Measurements from ENCODE around the gene SLC25A33.
A peak's percentile ranks its signal among the peaks of the same experiment; 100 is the strongest.

The SLC25A33 gene

DNA sequence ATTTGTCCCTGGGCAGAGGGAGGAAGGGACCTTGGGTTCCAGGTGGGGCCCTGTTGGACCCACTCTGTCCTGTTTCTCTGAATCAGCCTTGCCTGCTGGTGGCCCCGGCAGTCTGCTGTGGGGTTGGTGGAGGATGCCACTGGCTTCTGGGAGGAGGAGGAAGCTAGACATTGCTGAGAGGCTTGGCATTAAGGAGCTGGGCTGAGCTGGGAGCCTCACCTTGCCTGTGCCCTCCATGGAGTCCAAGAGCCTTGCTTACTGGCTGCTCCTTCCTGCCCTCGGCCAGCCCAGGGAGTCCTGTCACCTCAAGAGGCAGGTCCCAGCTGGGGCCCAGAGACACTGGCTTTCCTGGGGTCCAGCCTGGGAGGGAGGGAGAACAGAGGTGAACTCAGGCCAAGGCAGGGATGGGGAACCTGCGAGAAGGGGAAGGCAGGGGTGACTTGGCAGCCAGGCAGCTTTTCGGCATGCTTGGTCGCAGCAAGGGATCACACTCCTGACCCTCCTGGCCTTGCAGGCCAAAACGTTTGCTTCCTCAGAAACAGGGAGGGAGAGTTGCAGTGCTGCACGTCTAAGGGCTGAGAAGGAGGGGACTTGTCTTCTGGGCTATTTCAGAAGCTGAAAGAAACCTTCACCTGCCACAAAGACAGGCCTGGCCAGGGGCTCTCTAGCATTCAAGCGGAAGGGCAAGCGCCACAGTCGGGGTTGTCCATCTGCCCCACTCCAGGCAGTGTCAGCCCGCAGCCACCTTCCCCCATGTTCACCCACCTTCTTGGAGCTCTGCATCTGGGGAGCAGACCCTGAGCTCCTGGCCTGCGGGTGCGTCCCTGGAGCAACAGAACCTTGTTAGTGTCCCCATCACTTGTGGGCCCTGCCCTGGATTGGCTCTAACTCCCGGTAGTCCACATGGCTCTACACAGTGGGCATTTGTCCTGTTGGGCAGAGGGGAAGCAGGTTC is 58.4 kb downstream of the SLC25A33 start:
- no peak overlapping the region for H3K4ac ChIP-seq (ENCODE audit: low read depth in 1 of 2, low read length in 2 of 2)
- H4K91ac ChIP-seq (ENCODE audit: low read length) = no peak overlapping the region
- no peak overlapping the region for H2AFZ ChIP-seq (ENCODE audit: low read depth, low read length)
- H3K18ac ChIP-seq (ENCODE audit: low read depth in 1 of 2, low read length in 2 of 2) = no peak overlapping the region
- H3K9ac ChIP-seq (ENCODE audit: low read length) = no peak overlapping the region
- H3K27ac ChIP-seq (ENCODE audit: low read length, poor library complexity, severe bottlenecking) = no peak overlapping the region
- H4K8ac ChIP-seq (ENCODE audit: low read length) = no peak overlapping the region
- H3K27me3 ChIP-seq (ENCODE audit: control insufficient read depth in 1 of 2, insufficient read depth in 1 of 2, low read length in 2 of 2) = no peaks in the 10 kb centered on the region
- H3K4me2 ChIP-seq (ENCODE audit: low read length, poor library complexity, severe bottlenecking) = no peak overlapping the region
- no peak overlapping the region for H3K14ac ChIP-seq (ENCODE audit: low read length in 2 of 2)
- H3K79me1 ChIP-seq (replicated peaks; ENCODE audit: low read length, poor library complexity, severe bottlenecking) = peaks cover 36% of the 10 kb centered on the region
- H2BK12ac ChIP-seq (ENCODE audit: low read length in 2 of 2) = no peak overlapping the region
- 92% methylated on average over 14 of the region's 14 CpGs for WGBS
- H3K23ac ChIP-seq (ENCODE audit: low read length in 2 of 2) = no peak overlapping the region
- H2BK15ac ChIP-seq (ENCODE audit: low read depth, poor library complexity, severe bottlenecking) = no peak overlapping the region
- no peak overlapping the region for H3K4me3 ChIP-seq (ENCODE audit: insufficient read depth in 1 of 2, low read depth in 1 of 2, low read length in 2 of 2)
- H3K4me1 ChIP-seq (ENCODE audit: control insufficient read depth, insufficient read depth, low read depth, low read length) = peaks cover 18% of the 10 kb centered on the region
- H3K9me3 ChIP-seq (ENCODE audit: control insufficient read depth, low read length) = no peaks in the 10 kb centered on the region
- no peak overlapping the region for H2BK5ac ChIP-seq (ENCODE audit: low read depth, low read length, poor library complexity, severe bottlenecking)
- peaks cover 46 to 57% of the 10 kb centered on the region in 2 experiments for H3K36me3 ChIP-seq (ENCODE audit: control insufficient read depth in 1 of 2, insufficient read depth in 2 of 2, low read depth in 1 of 2, low read length in 2 of 2)
- DNase-seq = no peak
- H2AK5ac ChIP-seq (ENCODE audit: low read length, severe bottlenecking) = no peak overlapping the region
- no peak overlapping the region for H2BK120ac ChIP-seq (ENCODE audit: low read depth, low read length)

DNA sequence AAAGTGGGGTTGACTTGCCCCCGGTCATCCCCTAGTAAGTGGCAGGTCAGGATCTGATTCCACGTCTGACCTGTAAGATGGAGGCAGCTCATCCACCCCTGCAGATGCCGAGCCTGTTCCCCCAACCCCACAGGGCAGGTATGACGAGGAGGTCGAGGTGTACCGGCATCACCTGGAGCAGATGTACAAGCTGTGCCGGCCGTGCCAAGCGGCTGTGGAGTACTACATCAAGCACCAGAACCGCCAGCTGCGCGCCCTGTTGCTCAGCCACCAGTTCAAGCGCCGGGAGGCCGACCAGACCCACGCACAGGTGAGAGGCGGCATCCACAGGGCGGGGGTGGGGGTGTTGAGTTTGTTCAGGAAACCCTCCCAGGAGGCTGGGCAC is 59.0 kb downstream of the SLC25A33 start:
- H3K9ac ChIP-seq (ENCODE audit: low read length) = no peak overlapping the region
- H3K4me1 ChIP-seq (ENCODE audit: control insufficient read depth, insufficient read depth, low read depth, low read length) = peaks cover 12% of the 10 kb centered on the region
- H2BK12ac ChIP-seq (ENCODE audit: low read length in 2 of 2) = no peak overlapping the region
- WGBS = 92% methylated on average over 18 of the region's 18 CpGs
- no peaks in the 10 kb centered on the region for H3K9me3 ChIP-seq (ENCODE audit: control insufficient read depth, low read length)
- no peak overlapping the region for H2AFZ ChIP-seq (ENCODE audit: low read depth, low read length)
- no peak overlapping the region for H2BK15ac ChIP-seq (ENCODE audit: low read depth, poor library complexity, severe bottlenecking)
- H2BK5ac ChIP-seq (ENCODE audit: low read depth, low read length, poor library complexity, severe bottlenecking) = no peak overlapping the region
- H3K27me3 ChIP-seq (ENCODE audit: control insufficient read depth in 1 of 2, insufficient read depth in 1 of 2, low read length in 2 of 2) = no peaks in the 10 kb centered on the region
- no peak overlapping the region for H3K4ac ChIP-seq (ENCODE audit: low read depth in 1 of 2, low read length in 2 of 2)
- DNase-seq = no peak
- no peak overlapping the region for H3K18ac ChIP-seq (ENCODE audit: low read depth in 1 of 2, low read length in 2 of 2)
- H3K27ac ChIP-seq (ENCODE audit: low read length, poor library complexity, severe bottlenecking) = no peak overlapping the region
- H3K4me3 ChIP-seq (ENCODE audit: insufficient read depth in 1 of 2, low read depth in 1 of 2, low read length in 2 of 2) = no peak overlapping the region
- peaks cover 34% of the 10 kb centered on the region for H3K79me1 ChIP-seq (replicated peaks; ENCODE audit: low read length, poor library complexity, severe bottlenecking)
- no peak overlapping the region for H3K4me2 ChIP-seq (ENCODE audit: low read length, poor library complexity, severe bottlenecking)
- no peak overlapping the region for H3K14ac ChIP-seq (ENCODE audit: low read length in 2 of 2)
- H4K8ac ChIP-seq (ENCODE audit: low read length) = no peak overlapping the region
- H3K36me3 ChIP-seq (ENCODE audit: control insufficient read depth in 1 of 2, insufficient read depth in 2 of 2, low read depth in 1 of 2, low read length in 2 of 2) = peaks cover 51 to 64% of the 10 kb centered on the region in 2 experiments
- H3K23ac ChIP-seq (ENCODE audit: low read length in 2 of 2) = no peak overlapping the region
- H2AK5ac ChIP-seq (ENCODE audit: low read length, severe bottlenecking) = no peak overlapping the region
- H4K91ac ChIP-seq (ENCODE audit: low read length) = no peak overlapping the region
- no peak overlapping the region for H2BK120ac ChIP-seq (ENCODE audit: low read depth, low read length)

DNA sequence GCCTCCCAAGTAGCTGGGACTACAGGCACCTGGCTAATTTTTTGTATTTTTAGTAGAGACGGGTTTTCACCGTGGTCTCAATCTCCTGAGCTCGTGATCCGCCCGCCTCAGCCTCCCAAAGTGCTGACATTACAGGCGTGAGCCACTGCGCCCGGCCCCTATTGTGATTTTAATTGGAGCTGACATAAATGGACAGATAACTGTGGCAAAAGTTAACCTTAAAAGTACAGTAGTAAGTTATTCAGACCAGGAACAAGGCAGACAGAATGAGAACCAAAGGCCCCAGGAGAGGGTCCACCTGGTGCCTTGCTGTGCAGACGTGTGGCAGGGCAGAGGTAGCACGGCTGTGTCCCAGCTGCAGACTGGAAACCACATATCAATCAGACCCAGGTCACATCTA is 60.5 kb downstream of the SLC25A33 start:
- no peak overlapping the region for H3K27ac ChIP-seq (ENCODE audit: low read length, poor library complexity, severe bottlenecking)
- no peak overlapping the region for H4K8ac ChIP-seq (ENCODE audit: low read length)
- H3K4me1 ChIP-seq (ENCODE audit: control insufficient read depth, insufficient read depth, low read depth, low read length) = peaks cover 2% of the 10 kb centered on the region
- DNase-seq = no peak
- H3K27me3 ChIP-seq (ENCODE audit: control insufficient read depth in 1 of 2, insufficient read depth in 1 of 2, low read length in 2 of 2) = no peaks in the 10 kb centered on the region
- no peak overlapping the region for H2BK12ac ChIP-seq (ENCODE audit: low read length in 2 of 2)
- H2AFZ ChIP-seq (ENCODE audit: low read depth, low read length) = no peak overlapping the region
- no peak overlapping the region for H2BK5ac ChIP-seq (ENCODE audit: low read depth, low read length, poor library complexity, severe bottlenecking)
- H2BK120ac ChIP-seq (ENCODE audit: low read depth, low read length) = no peak overlapping the region
- 96% methylated on average over 10 of the region's 10 CpGs for WGBS
- no peak overlapping the region for H2BK15ac ChIP-seq (ENCODE audit: low read depth, poor library complexity, severe bottlenecking)
- no peak overlapping the region for H3K4me3 ChIP-seq (ENCODE audit: insufficient read depth in 1 of 2, low read depth in 1 of 2, low read length in 2 of 2)
- no peak overlapping the region for H3K23ac ChIP-seq (ENCODE audit: low read length in 2 of 2)
- no peak overlapping the region for H3K14ac ChIP-seq (ENCODE audit: low read length in 2 of 2)
- H3K36me3 ChIP-seq (ENCODE audit: control insufficient read depth in 1 of 2, insufficient read depth in 2 of 2, low read depth in 1 of 2, low read length in 2 of 2) = peaks cover 56 to 77% of the 10 kb centered on the region in 2 experiments
- H3K4ac ChIP-seq (ENCODE audit: low read depth in 1 of 2, low read length in 2 of 2) = no peak overlapping the region
- no peak overlapping the region for H2AK5ac ChIP-seq (ENCODE audit: low read length, severe bottlenecking)
- no peak overlapping the region for H3K18ac ChIP-seq (ENCODE audit: low read depth in 1 of 2, low read length in 2 of 2)
- no peak overlapping the region for H3K9ac ChIP-seq (ENCODE audit: low read length)
- H4K91ac ChIP-seq (ENCODE audit: low read length) = no peak overlapping the region
- H3K4me2 ChIP-seq (ENCODE audit: low read length, poor library complexity, severe bottlenecking) = no peak overlapping the region
- peaks cover 23% of the 10 kb centered on the region for H3K79me1 ChIP-seq (replicated peaks; ENCODE audit: low read length, poor library complexity, severe bottlenecking)
- no peaks in the 10 kb centered on the region for H3K9me3 ChIP-seq (ENCODE audit: control insufficient read depth, low read length)

DNA sequence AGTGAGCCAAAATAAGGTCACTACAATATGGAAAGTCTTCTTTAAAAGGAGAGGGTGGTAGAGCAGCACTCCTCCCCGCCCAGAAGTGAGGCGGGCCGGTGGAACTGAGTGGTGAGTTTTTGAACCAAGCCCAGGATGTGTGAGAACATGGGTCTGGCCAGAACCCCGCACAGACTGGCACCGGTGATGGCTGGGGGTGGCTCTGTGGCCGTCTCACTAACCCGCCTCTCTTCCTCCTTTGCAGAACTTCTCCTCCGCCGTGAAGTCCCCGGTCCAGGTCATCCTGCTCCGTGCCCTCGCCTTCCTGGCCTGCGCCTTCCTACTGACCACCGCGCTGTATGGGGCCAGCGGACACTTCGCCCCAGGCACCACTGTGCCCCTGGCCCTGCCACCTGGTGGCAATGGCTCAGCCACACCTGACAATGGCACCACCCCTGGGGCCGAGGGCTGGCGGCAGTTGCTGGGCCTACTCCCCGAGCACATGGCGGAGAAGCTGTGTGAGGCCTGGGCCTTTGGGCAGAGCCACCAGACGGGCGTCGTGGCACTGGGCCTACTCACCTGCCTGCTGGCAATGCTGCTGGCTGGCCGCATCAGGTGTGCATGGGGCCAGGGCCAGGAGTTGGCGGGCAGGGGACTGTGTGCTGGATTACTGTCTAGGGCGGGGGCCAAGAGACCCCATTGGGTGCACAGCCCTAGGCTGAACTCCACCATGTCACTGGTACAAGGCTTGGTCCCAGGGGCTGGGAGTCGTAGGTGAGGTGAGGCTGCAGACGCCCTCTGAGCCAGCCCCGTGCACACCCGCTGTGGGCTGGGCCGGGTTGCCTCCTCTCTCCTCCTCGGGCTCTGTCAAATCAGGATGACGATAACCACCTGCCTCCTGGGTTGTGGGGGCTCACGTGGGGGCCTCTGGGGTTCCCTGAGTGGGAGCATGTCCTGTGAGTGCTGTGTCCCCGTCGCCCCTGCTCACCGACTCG is 61.9 kb downstream of the SLC25A33 start:
- WGBS = 97% methylated on average over 39 of the region's 39 CpGs

More for the DNA sequence above, 61.9 kb downstream of the SLC25A33 start:
- Histone ChIP-seq H3K79me1 (replicated peaks; ENCODE audit: low read length, poor library complexity, severe bottlenecking) (peaks cover 15% of the 10 kb centered on the region), H2BK12ac (ENCODE audit: low read length in 2 of 2) (no peak overlapping the region), H2BK5ac (ENCODE audit: low read depth, low read length, poor library complexity, severe bottlenecking) (no peak overlapping the region), H3K4me1 (ENCODE audit: control insufficient read depth, insufficient read depth, low read depth, low read length) (peaks cover 2% of the 10 kb centered on the region), H2BK15ac (ENCODE audit: low read depth, poor library complexity, severe bottlenecking) (no peak overlapping the region), H3K4ac (ENCODE audit: low read depth in 1 of 2, low read length in 2 of 2) (no peak overlapping the region), H2BK120ac (ENCODE audit: low read depth, low read length) (no peak overlapping the region), H4K8ac (ENCODE audit: low read length) (no peak overlapping the region), H4K91ac (ENCODE audit: low read length) (no peak overlapping the region), H3K27ac (ENCODE audit: low read length, poor library complexity, severe bottlenecking) (no peak overlapping the region), H3K4me3 (ENCODE audit: insufficient read depth in 1 of 2, low read depth in 1 of 2, low read length in 2 of 2) (peak overlapping the region in 1 of 2 experiments; percentile 8), H3K4me2 (ENCODE audit: low read length, poor library complexity, severe bottlenecking) (no peak overlapping the region), H3K9ac (ENCODE audit: low read length) (no peak overlapping the region), H2AFZ (ENCODE audit: low read depth, low read length) (no peak overlapping the region), H3K23ac (ENCODE audit: low read length in 2 of 2) (no peak overlapping the region), H3K36me3 (ENCODE audit: control insufficient read depth in 1 of 2, insufficient read depth in 2 of 2, low read depth in 1 of 2, low read length in 2 of 2) (peaks cover 56 to 87% of the 10 kb centered on the region in 2 experiments), H2AK5ac (ENCODE audit: low read length, severe bottlenecking) (no peak overlapping the region), H3K14ac (ENCODE audit: low read length in 2 of 2) (no peak overlapping the region), H3K9me3 (ENCODE audit: control insufficient read depth, low read length) (no peaks in the 10 kb centered on the region), H3K27me3 (ENCODE audit: control insufficient read depth in 1 of 2, insufficient read depth in 1 of 2, low read length in 2 of 2) (no peaks in the 10 kb centered on the region), H3K18ac (ENCODE audit: low read depth in 1 of 2, low read length in 2 of 2) (no peak overlapping the region)
- DNase-seq = no peak

Measured in mesenchymal stem cell (in vitro differentiated cells and primary cell).